Endothelial cell of umbilical vein (primary cell): ENCODE measurements around the gene SLC25A21. TPM values are rescaled to one million over a fixed set of nuclear protein-coding genes. Genes with fewer than 3 reads are reported as not detected.

Source experiments
- BruUV-seq: library from RNA; stranded (reverse); fragments of 400-500 nt; replicated peaks from 2 replicates; lab custom pipeline; 2021; lab: Mats Ljungman, UMichigan
- CTCF ChIA-PET: fragments of 300-600, 350-600 bp; sonication (Branson Sonifier 250); formaldehyde crosslinking; loops from one replicate; lab custom pipeline; 2021; ENCODE audit warnings: antibody characterized with exemption, inconsistent platforms; lab: Charles Lee
- POLR2A ChIA-PET: fragments of 300-600, 350-600 bp; sonication (Branson Sonifier 250); formaldehyde crosslinking; loops from one replicate; lab custom pipeline; 2021; ENCODE audit warnings: antibody characterized with exemption, inconsistent platforms; lab: Charles Lee
- DNase-seq: peaks from one replicate; pipeline ENCODE4 v3.0.0-alpha.2; 2011; ENCODE audit warnings: low read depth, low spot score
- FAIRE-seq: peaks from 2 replicates; lab custom pipeline; 2011; peaks lifted over from hg19 to GRCh38; lab: Jason Lieb, UNC
- H2AFZ ChIP-seq: 2 replicates; pipeline ENCODE4 v1.6.0; 2012; ENCODE audit warnings: low read depth, low read length, control low read depth, inconsistent platforms
- H3K27ac ChIP-seq: 2 replicates; pipeline ENCODE4 v1.5.1; 2011; ENCODE audit warnings: low read depth, mild to moderate bottlenecking, control low read depth, low read length, moderate library complexity; ENCODE audit not compliant: insufficient read depth
- H3K27me3 ChIP-seq, 2 experiments: 2 replicates each; pipeline versions ENCODE4 v1.6.0 to v1.6.1; 2011; ENCODE audit warnings: low read length in 2 of 2, mixed read lengths in 1 of 2; ENCODE audit not compliant: control insufficient read depth in 2 of 2, insufficient read depth in 2 of 2
- H3K36me3 ChIP-seq, 2 experiments: 2 replicates in 1 of 2; 3 replicates in 1 of 2; pipeline ENCODE4 v1.5.1; 2011; ENCODE audit warnings: low read length in 2 of 2, mild to moderate bottlenecking in 1 of 2, moderate library complexity in 1 of 2; ENCODE audit not compliant: control insufficient read depth in 2 of 2, insufficient read depth in 2 of 2; ENCODE audit errors: extremely low read depth in 1 of 2
- H3K4me1 ChIP-seq: 3 replicates; pipeline ENCODE4 v1.5.1; 2011; ENCODE audit warnings: mild to moderate bottlenecking, low read length; ENCODE audit not compliant: control insufficient read depth, insufficient read depth; ENCODE audit errors: extremely low read depth
- H3K4me2 ChIP-seq: 2 replicates; pipeline ENCODE4 v1.6.1; 2011; ENCODE audit warnings: low read length, control low read depth, mixed read lengths; ENCODE audit not compliant: insufficient read depth
- H3K4me3 ChIP-seq, 3 experiments: fragments of 200-600 bp in 1 of 3; sonication (generic), shearing (Covaris generic) in 1 of 3; replicated peaks in 1 of 3; 2 replicates each; pipeline ENCODE4 v1.5.1; 2011 to 2016; ENCODE audit warnings: control low read depth in 3 of 3, low read length in 3 of 3, mild to moderate bottlenecking in 2 of 3, inconsistent platforms in 1 of 3, low read depth in 1 of 3, moderate library complexity in 1 of 3; ENCODE audit not compliant: insufficient read depth in 1 of 3
- H3K79me2 ChIP-seq: 2 replicates; pipeline ENCODE4 v1.6.0; 2012; ENCODE audit warnings: low read length, inconsistent platforms; ENCODE audit not compliant: control insufficient read depth, insufficient read depth
- H3K9ac ChIP-seq: replicated peaks from 2 replicates; pipeline ENCODE3; 2011; ENCODE audit warnings: low read length, control low read depth; ENCODE audit not compliant: insufficient read depth; ENCODE audit errors: extremely low read depth
- H3K9me1 ChIP-seq: replicated peaks from 3 replicates; pipeline ENCODE4 v1.6.0; 2011; ENCODE audit warnings: mild to moderate bottlenecking, low read length; ENCODE audit not compliant: control insufficient read depth, insufficient read depth; ENCODE audit errors: extremely low read depth
- H3K9me3 ChIP-seq: replicated peaks from 2 replicates; pipeline ENCODE4 v1.5.1; 2012; ENCODE audit warnings: low read length, inconsistent platforms; ENCODE audit not compliant: control insufficient read depth, insufficient read depth
- H4K20me1 ChIP-seq: replicated peaks from 2 replicates; pipeline ENCODE3; 2011; ENCODE audit warnings: mild to moderate bottlenecking, low read length; ENCODE audit not compliant: control insufficient read depth, insufficient read depth; ENCODE audit errors: extremely low read depth
- CTCF ChIP-seq, 2 donors: IDR thresholded peaks; 1 replicate in 1 of 2; 2 replicates in 1 of 2; pipeline ENCODE4 v1.5.1; 2011; ENCODE audit warnings: low read length in 2 of 2, mild to moderate bottlenecking in 2 of 2, moderate library complexity in 2 of 2, control low read depth in 1 of 2, inconsistent platforms in 1 of 2, low read depth in 1 of 2; ENCODE audit not compliant: insufficient read depth in 1 of 2; ENCODE audit errors: extremely low read depth in 1 of 2
- EZH2 ChIP-seq: IDR thresholded peaks from 2 replicates; pipeline ENCODE4 v1.6.1; 2012; ENCODE audit warnings: borderline replicate concordance, low read depth, mild to moderate bottlenecking, moderate library complexity, low read length, inconsistent platforms; ENCODE audit not compliant: severe bottlenecking
- FOS ChIP-seq: IDR thresholded peaks from 2 replicates; pipeline ENCODE4 v1.6.1; 2011; ENCODE audit warnings: mild to moderate bottlenecking, low read length, moderate library complexity, borderline replicate concordance; ENCODE audit not compliant: insufficient read depth
- GATA2 ChIP-seq: IDR thresholded peaks from 2 replicates; pipeline ENCODE4 v1.7.0; 2011; ENCODE audit warnings: low read depth, mild to moderate bottlenecking, moderate library complexity, mixed read lengths, low read length; ENCODE audit not compliant: insufficient read length, insufficient read depth
- JUN ChIP-seq: IDR thresholded peaks from 2 replicates; pipeline ENCODE4 v1.6.1; 2011; ENCODE audit warnings: borderline replicate concordance, low read depth; ENCODE audit not compliant: insufficient read length, insufficient read depth
- MYC ChIP-seq: IDR thresholded peaks from one replicate; pipeline ENCODE4 v1.6.1; 2011; ENCODE audit warnings: mild to moderate bottlenecking, low read depth, low read length
- POLR2A ChIP-seq: IDR thresholded peaks from 2 replicates; pipeline ENCODE4 v1.6.1; 2012; ENCODE audit warnings: low read depth, mild to moderate bottlenecking, control low read depth, low read length
- POLR2AphosphoS5 ChIP-seq: IDR thresholded peaks from 2 replicates; pipeline ENCODE4 v1.6.1; 2012; ENCODE audit warnings: low read depth, mild to moderate bottlenecking, control low read depth, low read length, moderate library complexity; ENCODE audit not compliant: insufficient read depth
- dilution Hi-C: fragments of 300-500 bp; cut with MboI; formaldehyde crosslinking; loops from one replicate; pipeline ENCODE4 v1.15.0; 2019; ENCODE audit warnings: low sequenced_read_pairs; ENCODE audit not compliant: extremely low pct_ligation_motif_present
- intact Hi-C: fragments of 100-400 bp; cut with micrococcal nuclease; formaldehyde crosslinking; loops from one replicate; pipeline ENCODE4 v1.10.0; 2022
- polyA plus RNA-seq, 4 experiments: library from polyadenylated mRNA; depleted of rRNA in 3 of 4; stranded (reverse) in 3 of 4; unstranded in 1 of 4; fragments of >200 nt; gene quantifications; 2 replicates each; pipeline versions ENCODE4 v1.2.1 to v1.2.3, GENCODE V29; 2011 to 2012; ENCODE audit warnings: missing spikeins in 1 of 4
- total RNA-seq: library from RNA; stranded (reverse); gene quantifications from 2 replicates; pipeline ENCODE4 v1.2.3, GENCODE V29; 2021
- TF ChIP-seq, protein P1 (sequence below): IDR thresholded peaks from 2 replicates; pipeline ENCODE4 v1.6.1; 2011; ENCODE audit not compliant: insufficient read depth, insufficient read length

The SLC25A21 gene
- total and polyA plus RNA-seq, 2 donors (not counting 3 experiments of a cell fraction or from before 2014, with no cell fraction given), result 0.98 to 1.4 TPM

DNA sequence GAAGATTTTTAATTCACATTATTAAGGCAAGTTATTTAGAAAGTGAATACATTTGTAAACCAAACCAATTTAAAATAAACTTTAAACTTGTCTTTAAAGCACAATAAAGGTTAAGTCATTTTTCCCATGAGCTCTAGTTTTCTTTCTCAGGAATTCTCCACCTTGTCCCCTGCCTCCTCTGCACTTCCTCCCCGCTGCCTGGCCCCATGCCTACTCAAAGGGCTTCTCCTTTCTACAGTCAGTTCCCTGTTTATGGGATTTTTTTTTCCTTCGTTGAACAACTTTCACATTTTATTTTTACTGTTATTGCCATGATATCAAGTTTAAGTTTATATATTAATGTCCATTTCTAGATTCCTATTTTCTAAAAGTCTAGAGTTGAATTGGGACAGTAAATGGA is 223.0 kb downstream of the SLC25A21 start:
- TF ChIP-seq POLR2A, result no peak
- no peak for TF ChIP-seq MYC
- TF ChIP-seq, protein P1, sequence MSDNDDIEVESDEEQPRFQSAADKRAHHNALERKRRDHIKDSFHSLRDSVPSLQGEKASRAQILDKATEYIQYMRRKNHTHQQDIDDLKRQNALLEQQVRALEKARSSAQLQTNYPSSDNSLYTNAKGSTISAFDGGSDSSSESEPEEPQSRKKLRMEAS, result no peak
- no peak for TF ChIP-seq FOS
- TF ChIP-seq CTCF (IDR thresholded peaks at IDR 0.05; ENCODE audit: extremely low read depth in 1 of 2, insufficient read depth in 1 of 2, low read depth in 1 of 2, low read length in 2 of 2), result no peak
- TF ChIP-seq POLR2AphosphoS5, result no peak
- TF ChIP-seq EZH2, result no peak
- no peak for TF ChIP-seq JUN
- no peak for TF ChIP-seq GATA2
- Histone ChIP-seq H3K9me1 (no peaks in the 10 kb centered on the region), H3K9ac (no peak overlapping the region), H3K36me3 (no peaks in the 10 kb centered on the region), H3K27me3 (no peaks in the 10 kb centered on the region), H2AFZ (no peak overlapping the region), H4K20me1 (no peaks in the 10 kb centered on the region), H3K4me2 (no peak overlapping the region), H3K27ac (no peak overlapping the region), H3K79me2 (no peaks in the 10 kb centered on the region), H3K4me1 (no peaks in the 10 kb centered on the region), H3K9me3 (no peaks in the 10 kb centered on the region), H3K4me3 (no peak overlapping the region)
- dilution Hi-C loops, result no loop called here
- intact Hi-C loops, result loop anchor here (10.0 kb wide), 1 partner anchor 55 kb away; no protein-coding TSS in a partner anchor
- CTCF ChIA-PET, result no interaction called here
- BruUV-seq, result no TSS peak
- no peak for FAIRE-seq
- no peak for DNase-seq
- POLR2A ChIA-PET, result no interaction called here
